GM12874 (cell line): Measurements from ENCODE around the gene CREBBP.

Source experiments
- TF ChIP-seq, protein P1 (sequence below): IDR thresholded peaks from 2 replicates; pipeline ENCODE4 v1.5.1; 2011; ENCODE audit warnings: low read depth, mild to moderate bottlenecking, control low read depth, low read length, moderate library complexity; ENCODE audit not compliant: insufficient read depth

Gene CREBBP

DNA sequence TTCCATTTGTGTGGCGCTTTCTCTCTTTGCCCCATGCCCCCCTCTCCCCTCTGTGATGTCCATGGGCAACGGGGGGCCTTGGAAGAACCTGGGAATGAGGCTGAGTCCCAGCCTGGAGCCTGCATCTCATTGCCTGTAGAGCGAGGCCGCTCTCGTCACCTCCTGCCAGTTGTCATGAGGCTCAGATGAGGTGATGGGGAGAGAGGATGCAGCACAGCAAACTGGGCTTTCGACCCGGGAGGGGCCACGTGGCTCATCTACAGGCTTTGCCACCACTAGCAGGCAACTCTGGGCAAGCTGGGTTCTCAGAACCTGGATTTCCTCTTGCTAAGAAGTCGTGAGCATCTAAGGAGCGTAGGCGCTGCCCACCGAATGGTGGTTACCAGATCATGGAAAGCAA lies 31.9 kb upstream of the CREBBP start:
- TF ChIP-seq, protein P1, sequence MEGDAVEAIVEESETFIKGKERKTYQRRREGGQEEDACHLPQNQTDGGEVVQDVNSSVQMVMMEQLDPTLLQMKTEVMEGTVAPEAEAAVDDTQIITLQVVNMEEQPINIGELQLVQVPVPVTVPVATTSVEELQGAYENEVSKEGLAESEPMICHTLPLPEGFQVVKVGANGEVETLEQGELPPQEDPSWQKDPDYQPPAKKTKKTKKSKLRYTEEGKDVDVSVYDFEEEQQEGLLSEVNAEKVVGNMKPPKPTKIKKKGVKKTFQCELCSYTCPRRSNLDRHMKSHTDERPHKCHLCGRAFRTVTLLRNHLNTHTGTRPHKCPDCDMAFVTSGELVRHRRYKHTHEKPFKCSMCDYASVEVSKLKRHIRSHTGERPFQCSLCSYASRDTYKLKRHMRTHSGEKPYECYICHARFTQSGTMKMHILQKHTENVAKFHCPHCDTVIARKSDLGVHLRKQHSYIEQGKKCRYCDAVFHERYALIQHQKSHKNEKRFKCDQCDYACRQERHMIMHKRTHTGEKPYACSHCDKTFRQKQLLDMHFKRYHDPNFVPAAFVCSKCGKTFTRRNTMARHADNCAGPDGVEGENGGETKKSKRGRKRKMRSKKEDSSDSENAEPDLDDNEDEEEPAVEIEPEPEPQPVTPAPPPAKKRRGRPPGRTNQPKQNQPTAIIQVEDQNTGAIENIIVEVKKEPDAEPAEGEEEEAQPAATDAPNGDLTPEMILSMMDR: no peak

DNA sequence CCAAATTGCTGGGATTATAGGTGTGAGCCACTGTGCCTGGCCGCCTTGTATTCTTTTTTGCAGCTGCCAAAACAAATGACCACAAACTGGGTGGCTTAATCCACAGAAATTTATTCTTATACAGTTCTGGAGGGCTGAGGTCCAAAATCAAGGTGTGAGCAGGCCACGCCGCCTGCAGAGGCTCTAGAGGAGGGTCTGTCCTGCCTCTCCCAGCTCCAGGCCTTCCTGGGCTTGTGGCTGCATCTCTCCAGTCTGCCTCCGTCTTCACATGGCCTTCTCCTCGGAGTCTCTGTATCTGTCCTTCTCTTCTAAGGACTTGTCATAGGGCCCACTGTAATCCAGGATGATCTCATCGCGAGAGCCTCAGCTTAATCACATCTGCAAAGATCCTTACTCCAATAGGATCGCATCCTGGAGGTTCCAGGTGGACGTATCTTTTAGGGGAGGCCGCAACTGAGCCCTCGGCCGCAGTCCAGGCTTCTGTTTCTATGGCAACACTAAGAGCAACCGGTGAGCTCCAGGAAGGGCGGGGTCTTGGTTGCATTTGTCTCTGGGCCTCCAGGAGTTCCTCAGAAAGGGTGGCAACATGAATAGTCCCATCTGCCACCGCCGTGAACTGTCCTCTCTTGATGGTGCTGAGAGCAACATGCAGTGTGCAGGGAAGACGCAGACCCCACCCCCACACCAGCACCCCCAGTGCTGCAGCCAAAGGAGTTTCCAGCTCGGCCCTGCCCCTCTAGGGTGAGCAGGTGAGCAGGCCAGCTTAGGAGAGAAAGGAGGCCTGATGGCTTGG lies 29.5 kb upstream of the CREBBP start:
- TF ChIP-seq, protein P1: no peak

DNA sequence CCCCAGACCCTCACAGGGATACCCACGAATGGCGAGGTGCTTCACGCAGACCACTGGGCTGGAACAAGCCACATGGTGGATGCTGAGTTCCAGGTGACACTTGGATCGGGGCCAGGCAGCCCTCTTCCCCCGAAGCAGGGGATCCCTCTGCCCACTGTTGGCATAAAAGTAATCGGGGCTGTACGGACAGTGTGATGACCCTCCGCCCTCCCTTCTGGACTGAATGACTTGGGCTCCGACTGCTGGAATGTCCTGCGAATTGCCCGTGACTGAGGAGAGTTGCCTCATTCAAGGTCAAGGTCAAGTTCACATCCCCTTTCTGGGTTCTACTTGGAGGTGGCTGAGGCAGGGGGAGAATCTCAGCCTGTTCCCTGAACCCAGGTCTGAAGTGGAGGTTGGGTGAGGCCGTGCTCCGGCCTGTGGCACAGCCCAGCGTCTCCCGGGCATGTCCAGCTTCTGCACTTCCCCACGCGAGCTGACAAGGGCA lies 28.5 kb upstream of the CREBBP start:
- TF ChIP-seq, protein P1: no peak

DNA sequence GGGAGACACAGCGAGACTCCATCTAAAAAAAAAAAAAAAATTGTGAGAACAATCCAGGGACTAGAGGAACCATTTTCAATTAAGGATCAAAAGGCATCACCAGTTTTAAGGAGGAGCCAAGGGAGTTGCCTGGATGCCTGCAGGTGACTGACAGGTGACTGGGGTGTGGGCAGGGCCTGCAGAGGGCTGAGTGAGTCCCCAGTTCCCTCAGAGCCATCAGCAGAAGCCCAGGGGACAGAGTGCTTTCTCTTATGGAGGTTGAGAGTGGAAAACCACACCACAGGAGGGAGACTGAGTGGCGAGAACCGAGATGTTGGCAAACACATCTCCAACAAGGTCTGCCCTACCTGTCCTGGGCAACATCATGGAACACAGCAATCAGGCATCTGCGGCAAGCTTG lies 27.1 kb upstream of the CREBBP start:
- TF ChIP-seq, protein P1: no peak

DNA sequence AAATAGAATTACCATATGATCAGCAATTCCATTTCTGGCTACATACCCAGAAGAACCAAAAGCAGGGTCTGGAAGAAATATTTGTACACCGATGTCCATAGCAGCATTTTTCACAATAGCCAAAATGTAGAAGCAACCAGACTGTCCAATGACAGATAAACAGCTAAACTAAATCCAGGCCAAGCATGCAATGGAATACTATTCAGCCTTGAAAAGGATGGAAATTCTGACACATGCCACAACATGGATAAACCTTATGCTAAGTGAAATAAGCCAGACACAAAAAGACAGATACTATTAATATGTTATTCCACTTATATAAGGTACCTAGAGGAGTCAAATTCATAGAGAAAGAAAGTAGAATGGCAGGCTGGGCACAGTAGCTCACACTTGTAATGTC lies 25.9 kb upstream of the CREBBP start:
- TF ChIP-seq, protein P1: no peak

DNA sequence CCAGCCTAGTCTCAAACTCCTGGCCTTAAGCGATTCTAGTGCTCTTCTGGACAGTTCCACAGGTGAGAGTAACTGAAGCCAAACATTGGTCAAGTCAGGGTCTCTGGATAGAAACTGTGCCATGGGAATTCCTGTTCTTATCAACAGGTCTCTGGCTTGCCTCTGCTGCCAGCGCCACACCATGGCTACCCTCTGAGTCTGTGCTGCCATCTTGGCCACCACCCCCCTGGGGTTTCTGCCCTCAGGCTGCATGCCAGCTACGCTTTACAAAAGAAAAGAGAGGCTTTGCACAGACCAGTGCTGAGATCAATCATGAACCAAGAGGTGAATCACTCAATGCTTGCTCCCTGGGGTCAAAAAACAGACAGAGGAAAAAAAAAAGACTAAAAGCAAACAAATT lies 24.4 kb upstream of the CREBBP start:
- TF ChIP-seq, protein P1: no peak

DNA sequence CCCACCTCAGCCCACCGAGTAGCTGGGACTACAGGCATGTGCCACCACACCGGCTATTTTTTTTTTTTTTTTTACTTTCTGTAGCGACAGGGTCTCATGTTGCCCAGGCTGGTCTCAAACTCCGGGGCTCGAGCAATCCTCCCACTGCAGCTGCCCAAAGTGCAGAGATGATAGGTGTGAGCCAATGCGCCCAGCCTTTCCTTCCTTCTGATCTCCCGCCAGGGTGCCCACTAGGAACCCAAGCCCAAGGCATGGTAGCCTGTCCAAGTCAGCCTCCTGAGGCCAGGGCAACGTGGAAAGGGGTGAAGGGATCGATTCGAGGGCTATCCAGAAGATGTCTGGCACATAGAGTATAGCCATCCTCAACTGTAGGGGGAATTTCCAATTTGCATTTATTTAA lies 9.6 kb upstream of the CREBBP start:
- TF ChIP-seq, protein P1: no peak
